Activated CD4-positive, CD25-positive, alpha-beta regulatory T cell (primary cell): ENCODE results near the gene RPA3.

Experiments
- DNase-seq, 4 experiments: peaks; one replicate each; lab custom pipeline; 2025; lab: John Stamatoyannopoulos, UW

The RPA3 gene

GRCh38 chr7:7732621-7733281 is 14.3 kb upstream of the RPA3 start:
- no peak for DNase-seq

GRCh38 chr7:7731732-7732131 is 13.3 kb upstream of the RPA3 start:
- no peak for DNase-seq

GRCh38 chr7:7720750-7721621 is 2.6 kb upstream of the RPA3 start:
- DNase-seq, result no peak

- DNase-seq, result no peak
These were observed 1.8 kb upstream of the RPA3 start for GRCh38 chr7:7720193-7720592.

- DNase-seq, result peak in 3 of 4 experiments; percentile 2 to 3 (median 3)
These were observed 829 bp upstream of the RPA3 start for GRCh38 chr7:7719236-7719635.

- no peak for DNase-seq
These were observed 4.7 kb downstream of the RPA3 start for GRCh38 chr7:7713730-7714129.

- DNase-seq, result no peak
These were observed 7.9 kb downstream of the RPA3 start for GRCh38 chr7:7710469-7710868.

GRCh38 chr7:7709291-7709690 is 9.1 kb downstream of the RPA3 start:
- DNase-seq, result no peak

GRCh38 chr7:7707806-7708205 is 10.6 kb downstream of the RPA3 start:
- DNase-seq, result no peak

- no peak for DNase-seq
These were observed 11.2 kb downstream of the RPA3 start for GRCh38 chr7:7707246-7707645.

GRCh38 chr7:7706556-7707172 is 11.7 kb downstream of the RPA3 start:
- no peak for DNase-seq

- no peak for DNase-seq
These were observed 12.3 kb downstream of the RPA3 start for GRCh38 chr7:7706101-7706511.

GRCh38 chr7:7705318-7705717 is 13.1 kb downstream of the RPA3 start:
- no peak for DNase-seq

- DNase-seq, result no peak
These were observed 13.5 kb downstream of the RPA3 start for GRCh38 chr7:7704867-7705266.

- no peak for DNase-seq
These were observed 15.0 kb downstream of the RPA3 start for GRCh38 chr7:7703427-7703826.

GRCh38 chr7:7702826-7703225 is 15.6 kb downstream of the RPA3 start:
- DNase-seq, result no peak

- no peak for DNase-seq
These were observed 16.9 kb downstream of the RPA3 start for GRCh38 chr7:7701527-7701926.

GRCh38 chr7:7699970-7700369 is 18.4 kb downstream of the RPA3 start:
- no peak for DNase-seq

GRCh38 chr7:7699380-7699779 is 19.0 kb downstream of the RPA3 start:
- DNase-seq, result no peak

GRCh38 chr7:7698930-7699329 is 19.5 kb downstream of the RPA3 start:
- DNase-seq, result no peak

- DNase-seq, result no peak
These were observed 21.8 kb downstream of the RPA3 start for GRCh38 chr7:7696458-7697119.

- DNase-seq, result no peak
These were observed 23.1 kb downstream of the RPA3 start for GRCh38 chr7:7695111-7695817.
